Measurements from ENCODE around the gene ACYP2.
"Not testable (repeated sequence)": the region's sequence is repeated elsewhere in the genome, so short reads cannot be mapped to it uniquely, and the experiment has no call there.

Gene ACYP2

GRCh38 chr2:54122939-54123338 is 7.5 kb downstream of the ACYP2 start:
- Histone ChIP-seq H3K4me1 (ENCODE audit: control insufficient read depth, insufficient read depth, low read length) (no peaks in the 10 kb centered on the region), H3K4me3 (ENCODE audit: low read depth, low read length) (no peak overlapping the region), H3K9me3 (ENCODE audit: control insufficient read depth, insufficient read depth, low read depth, low read length) (no peaks in the 10 kb centered on the region), H3K36me3 (ENCODE audit: control insufficient read depth in 2 of 2, insufficient read depth in 1 of 2, low read length in 2 of 2) (peaks cover 0 to 4% of the 10 kb centered on the region in 2 experiments; a peak in 1 of 3 replicates), H3K27ac (ENCODE audit: extremely low read depth, low read depth, low read length) (no peak overlapping the region)
- CTCF ChIA-PET: interaction anchor here (0.6 kb wide), 1 partner anchor 14 kb away, joined by 3 read pairs; no protein-coding TSS in a partner anchor
- TF ChIP-seq SP7 (tag by site-specific recombination; IDR thresholded peaks at IDR 0.05) (peak; percentile 40; the same call in 1 of the 2 replicates), HOXD13 (CRISPR knock-in tag; IDR thresholded peaks at IDR 0.05; ENCODE audit: borderline replicate concordance) (no peak), MZF1 (tag by site-specific recombination; IDR thresholded peaks at IDR 0.05; ENCODE audit: borderline replicate concordance) (no peak), ZBTB1 (tag by site-specific recombination; IDR thresholded peaks at IDR 0.05) (no peak), ZNF660 (tag by site-specific recombination; IDR thresholded peaks at IDR 0.05) (0 out of 2 replicates have a peak, but pooled peaks have one; percentile 53), PRDM1 (tag by site-specific recombination; IDR thresholded peaks at IDR 0.05) (peak; percentile 68)
- POLR2A ChIA-PET: no interaction called here

DNA sequence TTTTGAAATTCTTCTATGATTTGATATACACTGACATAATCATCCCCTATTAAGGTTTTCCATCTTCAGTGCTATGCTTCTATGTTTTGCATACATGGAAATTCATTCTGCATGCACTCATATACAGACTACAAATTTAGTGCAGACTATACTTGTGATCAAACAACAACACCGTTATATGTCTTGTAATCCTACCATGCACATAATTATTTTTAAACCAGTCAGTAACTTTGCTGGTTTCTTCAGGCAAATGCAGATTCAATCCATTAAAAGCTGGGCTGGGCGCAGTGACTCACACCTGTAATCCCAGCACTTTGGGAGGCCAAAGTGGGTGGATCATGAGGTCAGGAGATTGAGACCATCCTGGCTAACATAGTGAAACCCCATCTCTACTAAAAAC is 11.8 kb downstream of the ACYP2 start:
- H3K9me3 ChIP-seq (ENCODE audit: control insufficient read depth, insufficient read depth, low read depth, low read length); H3K36me3 ChIP-seq (ENCODE audit: control insufficient read depth in 2 of 2, insufficient read depth in 1 of 2, low read length in 2 of 2); H3K4me3 ChIP-seq (ENCODE audit: low read depth, low read length); H3K4me1 ChIP-seq (ENCODE audit: control insufficient read depth, insufficient read depth, low read length); H3K27ac ChIP-seq (ENCODE audit: extremely low read depth, low read depth, low read length); CTCF ChIA-PET: not testable (repeated sequence)
- POLR2A ChIA-PET: interaction anchor here (0.6 to 0.7 kb wide), 2 partner anchors 14 to 754 kb away, joined by 3 read pairs; no protein-coding TSS in a partner anchor

DNA sequence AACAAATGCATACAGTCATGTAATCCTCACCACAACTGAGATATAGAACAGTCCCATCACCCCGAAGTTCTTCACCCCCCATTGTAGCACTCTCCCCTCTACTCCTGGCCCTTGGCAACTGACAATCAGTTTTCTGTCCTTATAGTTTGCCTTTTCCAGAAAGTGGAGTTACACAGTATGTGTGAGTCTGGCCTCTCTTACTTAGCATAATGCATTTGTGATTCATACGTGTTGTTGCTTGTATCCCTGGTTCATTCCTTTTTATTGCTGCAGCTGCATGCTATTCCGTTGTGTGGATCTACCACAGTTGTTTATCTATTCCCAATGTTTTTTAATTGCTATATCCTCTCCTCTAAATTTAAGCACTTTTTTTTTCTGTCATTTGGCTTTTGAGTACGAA is 17.6 kb downstream of the ACYP2 start:
- ChIA-PET CTCF (interaction anchor here (0.7 kb wide), 1 partner anchor 26 kb away, joined by 3 read pairs; no protein-coding TSS in a partner anchor), POLR2A (no interaction called here)
- TF ChIP-seq ZNF664 (tag by site-specific recombination; IDR thresholded peaks at IDR 0.05) (no peak), SP2 (tag by site-specific recombination; IDR thresholded peaks at IDR 0.05) (no peak), ZFP41 (tag by site-specific recombination; IDR thresholded peaks at IDR 0.05; ENCODE audit: borderline replicate concordance) (no peak)
- TF ChIP-seq, protein P1, sequence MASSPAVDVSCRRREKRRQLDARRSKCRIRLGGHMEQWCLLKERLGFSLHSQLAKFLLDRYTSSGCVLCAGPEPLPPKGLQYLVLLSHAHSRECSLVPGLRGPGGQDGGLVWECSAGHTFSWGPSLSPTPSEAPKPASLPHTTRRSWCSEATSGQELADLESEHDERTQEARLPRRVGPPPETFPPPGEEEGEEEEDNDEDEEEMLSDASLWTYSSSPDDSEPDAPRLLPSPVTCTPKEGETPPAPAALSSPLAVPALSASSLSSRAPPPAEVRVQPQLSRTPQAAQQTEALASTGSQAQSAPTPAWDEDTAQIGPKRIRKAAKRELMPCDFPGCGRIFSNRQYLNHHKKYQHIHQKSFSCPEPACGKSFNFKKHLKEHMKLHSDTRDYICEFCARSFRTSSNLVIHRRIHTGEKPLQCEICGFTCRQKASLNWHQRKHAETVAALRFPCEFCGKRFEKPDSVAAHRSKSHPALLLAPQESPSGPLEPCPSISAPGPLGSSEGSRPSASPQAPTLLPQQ (tag by site-specific recombination; IDR thresholded peaks at IDR 0.05): no peak
- Histone ChIP-seq H3K36me3 (ENCODE audit: control insufficient read depth in 2 of 2, insufficient read depth in 1 of 2, low read length in 2 of 2) (no peaks in the 10 kb centered on the region), H3K4me3 (ENCODE audit: low read depth, low read length) (no peak overlapping the region), H3K4me1 (ENCODE audit: control insufficient read depth, insufficient read depth, low read length) (no peaks in the 10 kb centered on the region), H3K9me3 (ENCODE audit: control insufficient read depth, insufficient read depth, low read depth, low read length) (no peaks in the 10 kb centered on the region), H3K27ac (ENCODE audit: extremely low read depth, low read depth, low read length) (no peak overlapping the region)

- Histone ChIP-seq H3K9me3 (ENCODE audit: control insufficient read depth, insufficient read depth, low read depth, low read length) (no peaks in the 10 kb centered on the region), H3K27ac (ENCODE audit: extremely low read depth, low read depth, low read length) (no peak overlapping the region), H3K4me3 (ENCODE audit: low read depth, low read length) (no peak overlapping the region), H3K4me1 (ENCODE audit: control insufficient read depth, insufficient read depth, low read length) (no peaks in the 10 kb centered on the region), H3K36me3 (ENCODE audit: control insufficient read depth in 2 of 2, insufficient read depth in 1 of 2, low read length in 2 of 2) (no peaks in the 10 kb centered on the region)
- ChIA-PET POLR2A (no interaction called here), CTCF (interaction anchor here (1.5 kb wide), 1 partner anchor 32 kb away, joined by 4 read pairs; no protein-coding TSS in a partner anchor)
- TF ChIP-seq, protein P2, sequence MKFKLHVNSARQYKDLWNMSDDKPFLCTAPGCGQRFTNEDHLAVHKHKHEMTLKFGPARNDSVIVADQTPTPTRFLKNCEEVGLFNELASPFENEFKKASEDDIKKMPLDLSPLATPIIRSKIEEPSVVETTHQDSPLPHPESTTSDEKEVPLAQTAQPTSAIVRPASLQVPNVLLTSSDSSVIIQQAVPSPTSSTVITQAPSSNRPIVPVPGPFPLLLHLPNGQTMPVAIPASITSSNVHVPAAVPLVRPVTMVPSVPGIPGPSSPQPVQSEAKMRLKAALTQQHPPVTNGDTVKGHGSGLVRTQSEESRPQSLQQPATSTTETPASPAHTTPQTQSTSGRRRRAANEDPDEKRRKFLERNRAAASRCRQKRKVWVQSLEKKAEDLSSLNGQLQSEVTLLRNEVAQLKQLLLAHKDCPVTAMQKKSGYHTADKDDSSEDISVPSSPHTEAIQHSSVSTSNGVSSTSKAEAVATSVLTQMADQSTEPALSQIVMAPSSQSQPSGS (tag by site-specific recombination; IDR thresholded peaks at IDR 0.05; ENCODE audit: low read depth): no peak
- TF ChIP-seq ZNF175 (tag by site-specific recombination; IDR thresholded peaks at IDR 0.05) (no peak), ZNF221 (tag by site-specific recombination; IDR thresholded peaks at IDR 0.05; ENCODE audit: borderline replicate concordance) (no peak), ZNF610 (tag by site-specific recombination; IDR thresholded peaks at IDR 0.05; ENCODE audit: borderline replicate concordance) (no peak), TSHZ1 (tag by site-specific recombination; IDR thresholded peaks at IDR 0.05; ENCODE audit: borderline replicate concordance) (no peak), ZNF623 (tag by site-specific recombination; IDR thresholded peaks at IDR 0.05) (no peak), ZBTB1 (tag by site-specific recombination; IDR thresholded peaks at IDR 0.05) (no peak), ZNF311 (tag by site-specific recombination; IDR thresholded peaks at IDR 0.05; ENCODE audit: borderline replicate concordance) (no peak), ZNF433 (tag by site-specific recombination; IDR thresholded peaks at IDR 0.05; ENCODE audit: low read depth) (no peak)
Observed at GRCh38 chr2:54139210-54139609, 23.8 kb downstream of the ACYP2 start.

All from HEK293 (cell line).